Stimulated activated effector memory CD8-positive, alpha-beta T cell treated with anti-CD3 and anti-CD28 coated beads, Interleukin-12 subunit alpha, Interleukin-12 subunit beta, amount 100 ng/mL, for 72 hours (primary cell): Measurements from ENCODE around the gene PUDP.
A peak's percentile ranks its signal among the peaks of the same experiment; 100 is the strongest.

Experiments used
- ATAC-seq: fragments of 150-1000 bp; cut with Tn5 transposase; 2 replicates; pipeline ENCODE4 v1.10.0; 2021
- DNase-seq, 2 donors: peaks; one replicate each; pipeline ENCODE4 v3.0.0; 2021 to 2022; ENCODE audit warnings: low spot score in 2 of 2
- H3K27ac Mint-ChIP-seq: one replicate; pipeline ENCODE4 v1.8.0; 2022; ENCODE audit warnings: mild to moderate bottlenecking, mixed read lengths
- H3K36me3 Mint-ChIP-seq: one replicate; pipeline ENCODE4 v1.8.0; 2022; ENCODE audit warnings: mild to moderate bottlenecking, mixed read lengths
- H3K4me1 Mint-ChIP-seq: one replicate; pipeline ENCODE4 v1.8.0; 2022; ENCODE audit warnings: mixed read lengths
- H3K4me3 Mint-ChIP-seq: one replicate; pipeline ENCODE4 v1.8.0; 2022; ENCODE audit warnings: mild to moderate bottlenecking, mixed read lengths
- H3K9me3 Mint-ChIP-seq: one replicate; pipeline ENCODE4 v1.8.0; 2022; ENCODE audit warnings: mixed read lengths

The PUDP gene

GRCh38 chrX:7133050-7133440 is 14.9 kb downstream of the PUDP start:
- H3K27ac Mint-ChIP-seq: peak overlapping the region; percentile 20
- peaks cover 18% of the 10 kb centered on the region for H3K4me1 Mint-ChIP-seq
- H3K4me3 Mint-ChIP-seq: no peak overlapping the region
- no peak for DNase-seq
- H3K9me3 Mint-ChIP-seq: no peaks in the 10 kb centered on the region
- ATAC-seq: no peak
- no peaks in the 10 kb centered on the region for H3K36me3 Mint-ChIP-seq

DNA sequence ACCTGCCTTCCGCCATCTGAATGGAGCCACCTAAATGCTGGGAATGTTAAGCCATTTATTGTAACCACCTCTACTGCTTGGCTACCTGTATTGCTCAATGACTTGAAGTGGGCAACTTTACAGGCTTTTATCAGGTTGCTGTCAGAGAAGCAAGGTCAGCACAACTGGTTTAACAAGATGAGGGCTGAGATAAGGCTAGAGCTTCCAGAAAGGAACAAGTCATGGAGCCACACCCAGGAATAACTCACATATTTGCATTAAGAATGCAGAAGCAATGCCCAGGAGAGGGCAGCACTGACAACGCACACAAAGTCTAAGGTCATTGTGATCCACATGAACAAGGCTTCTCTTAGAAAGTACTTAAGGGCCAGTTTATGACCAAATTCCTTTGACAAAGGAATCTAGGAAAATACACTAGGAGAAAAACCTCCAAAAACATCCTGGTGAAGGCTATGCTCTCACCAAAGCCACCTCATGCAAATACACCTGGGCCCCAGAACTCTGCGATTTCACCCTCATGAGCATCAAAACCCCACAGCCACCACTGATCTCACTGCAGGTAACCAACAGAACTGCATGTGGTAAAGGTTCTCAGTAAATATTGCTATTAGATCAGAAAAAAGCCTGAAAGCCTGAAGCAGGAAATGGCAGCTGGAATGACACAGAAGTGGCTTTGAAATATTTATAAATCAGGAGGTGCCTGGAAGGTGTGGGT is 15.5 kb downstream of the PUDP start:
- Mint-ChIP-seq H3K9me3 (no peaks in the 10 kb centered on the region), H3K27ac (peak overlapping the region; percentile 20), H3K4me1 (peaks cover 18% of the 10 kb centered on the region), H3K36me3 (no peaks in the 10 kb centered on the region), H3K4me3 (no peak overlapping the region)
- no peak for DNase-seq
- no peak for ATAC-seq

DNA sequence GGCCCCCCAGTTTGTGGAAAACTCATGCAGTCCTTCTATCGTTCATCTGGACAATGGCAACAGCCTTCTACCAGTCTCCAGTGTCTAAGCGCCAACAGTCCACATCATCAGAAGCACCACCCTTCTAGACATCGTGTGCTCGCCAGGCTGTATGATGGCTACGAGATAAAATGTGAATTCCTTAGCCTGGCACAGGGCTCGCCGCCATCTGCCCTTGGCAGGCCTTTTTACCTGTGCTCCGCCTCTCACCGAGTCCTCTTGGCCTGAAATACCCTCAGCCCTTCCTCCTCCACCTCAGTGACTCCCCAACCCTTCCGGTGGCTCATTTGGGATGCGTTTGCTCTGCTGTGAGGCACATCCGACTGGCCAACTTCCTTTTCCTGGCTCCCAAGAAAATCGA is 16.3 kb downstream of the PUDP start:
- Mint-ChIP-seq H3K9me3 (no peaks in the 10 kb centered on the region), H3K4me1 (peaks cover 18% of the 10 kb centered on the region), H3K4me3 (no peak overlapping the region), H3K36me3 (no peaks in the 10 kb centered on the region), H3K27ac (peak overlapping the region; percentile 20)
- ATAC-seq (no peak), DNase-seq (no peak)

GRCh38 chrX:7127056-7127455 is 20.9 kb downstream of the PUDP start:
- no peak for DNase-seq
- Mint-ChIP-seq H3K27ac (no peak overlapping the region), H3K4me3 (no peak overlapping the region), H3K36me3 (peaks cover 9% of the 10 kb centered on the region), H3K4me1 (no peaks in the 10 kb centered on the region), H3K9me3 (no peaks in the 10 kb centered on the region)
- ATAC-seq: no peak

DNA sequence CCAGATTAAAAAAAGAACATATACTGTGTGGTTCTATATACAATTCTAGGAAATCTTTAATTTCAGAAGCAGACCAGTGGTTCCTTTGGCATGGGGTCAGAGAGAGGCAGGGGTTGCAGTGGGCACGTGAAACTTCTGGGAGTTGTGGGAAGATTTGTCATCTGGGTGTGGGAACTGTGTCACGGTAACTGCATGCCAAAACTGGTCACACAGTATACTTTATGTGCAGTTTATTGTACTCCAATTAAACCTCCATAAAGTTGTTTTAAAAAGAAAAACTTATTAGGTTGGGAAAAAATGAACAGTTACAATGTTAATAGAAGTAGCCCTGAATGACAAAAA is 27.1 kb downstream of the PUDP start:
- Mint-ChIP-seq H3K27ac (no peak overlapping the region), H3K4me1 (peaks cover 26% of the 10 kb centered on the region), H3K36me3 (peaks cover 9% of the 10 kb centered on the region), H3K4me3 (no peak overlapping the region), H3K9me3 (no peaks in the 10 kb centered on the region)
- DNase-seq (no peak), ATAC-seq (no peak)

DNA sequence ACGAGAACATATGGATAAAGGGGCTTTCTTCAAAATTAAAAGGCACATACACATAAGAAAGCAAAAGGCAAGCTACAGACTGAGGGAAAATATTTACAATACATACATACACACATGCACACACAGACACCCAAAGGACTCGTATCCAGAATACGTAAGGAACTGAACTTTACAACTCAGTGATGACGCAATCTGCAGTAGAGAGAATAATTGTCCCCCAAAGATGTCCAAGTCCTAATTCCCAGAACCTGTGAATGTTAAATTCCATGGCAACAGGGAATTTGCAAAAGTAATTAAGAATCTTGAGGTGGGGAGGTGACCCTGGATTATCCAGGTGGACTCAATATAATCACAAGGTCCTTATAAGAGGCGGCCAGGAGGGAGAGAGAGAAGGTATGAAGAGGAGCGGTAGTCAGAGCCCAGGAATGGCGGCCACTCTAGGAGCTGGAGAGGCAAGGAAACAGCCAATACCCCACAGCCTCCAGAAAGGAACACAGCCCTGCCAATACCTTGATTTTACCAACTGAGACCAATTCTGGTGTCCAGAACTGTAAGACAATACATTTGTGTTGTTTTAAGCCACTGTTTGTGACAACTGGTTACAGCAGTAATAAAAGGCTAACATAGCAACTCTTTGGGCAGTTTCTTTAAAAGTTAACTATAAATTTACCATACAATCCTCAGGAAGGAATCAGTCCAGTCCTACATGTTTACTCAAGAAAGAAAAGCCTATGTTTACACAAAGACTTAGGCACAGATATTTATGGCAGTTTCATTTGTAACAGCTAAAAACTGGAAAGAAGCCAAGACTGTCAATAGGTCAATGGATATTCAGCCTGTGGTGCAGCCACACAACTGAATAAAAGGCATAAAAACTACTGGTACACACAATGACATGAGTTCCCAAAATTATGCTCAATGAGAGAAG is 27.7 kb downstream of the PUDP start:
- H3K36me3 Mint-ChIP-seq: peaks cover 9% of the 10 kb centered on the region
- H3K4me3 Mint-ChIP-seq: no peak overlapping the region
- H3K4me1 Mint-ChIP-seq: peaks cover 30% of the 10 kb centered on the region
- no peaks in the 10 kb centered on the region for H3K9me3 Mint-ChIP-seq
- ATAC-seq: no peak
- no peak for DNase-seq
- H3K27ac Mint-ChIP-seq: no peak overlapping the region

DNA sequence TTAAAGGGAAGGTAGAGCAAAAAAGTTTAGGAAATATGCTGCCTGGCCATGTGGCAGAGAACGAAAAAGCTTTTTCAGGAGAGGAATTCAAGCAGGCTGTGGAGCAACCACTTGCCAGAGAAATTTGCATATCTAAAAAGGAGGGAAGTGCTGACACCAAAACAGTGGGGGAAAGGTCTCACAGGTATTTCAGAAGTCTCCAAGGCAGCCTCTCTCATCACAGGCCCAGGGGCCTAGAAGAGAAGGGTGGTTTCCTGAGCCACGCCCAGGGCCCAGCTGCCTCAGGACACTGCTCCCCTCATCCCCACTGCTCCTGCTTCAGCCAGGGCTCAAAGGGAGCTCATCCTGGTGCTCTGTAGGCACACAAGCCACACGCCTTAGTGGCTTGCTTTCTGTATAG is 30.4 kb downstream of the PUDP start:
- no peak for DNase-seq
- Mint-ChIP-seq H3K4me1 (peaks cover 30% of the 10 kb centered on the region), H3K9me3 (no peaks in the 10 kb centered on the region), H3K27ac (peak overlapping the region; percentile 81), H3K4me3 (no peak overlapping the region), H3K36me3 (no peaks in the 10 kb centered on the region)
- no peak for ATAC-seq

DNA sequence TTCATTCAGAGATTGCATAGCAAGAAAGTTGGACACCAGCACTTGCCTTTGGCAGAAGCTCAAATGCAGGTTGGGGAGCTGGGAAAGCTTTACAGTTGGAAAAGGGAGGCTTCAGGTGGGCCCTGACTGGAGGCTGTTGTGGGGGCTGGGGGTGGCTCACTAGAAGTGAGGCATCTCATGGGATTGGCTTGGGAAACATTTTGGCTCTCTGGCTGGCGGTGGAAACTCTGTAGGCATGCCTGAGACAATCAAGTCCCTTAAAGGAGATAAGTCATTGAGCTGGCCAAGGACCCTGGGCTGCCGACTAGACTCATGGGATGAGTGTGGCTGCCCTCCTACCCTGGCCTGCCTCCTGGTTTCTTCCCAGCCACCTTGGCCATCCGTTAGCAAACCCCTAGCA is 31.9 kb downstream of the PUDP start:
- H3K9me3 Mint-ChIP-seq: no peaks in the 10 kb centered on the region
- no peak overlapping the region for H3K27ac Mint-ChIP-seq
- no peak for ATAC-seq
- DNase-seq: no peak
- peaks cover 26% of the 10 kb centered on the region for H3K4me1 Mint-ChIP-seq
- no peaks in the 10 kb centered on the region for H3K36me3 Mint-ChIP-seq
- H3K4me3 Mint-ChIP-seq: no peak overlapping the region

DNA sequence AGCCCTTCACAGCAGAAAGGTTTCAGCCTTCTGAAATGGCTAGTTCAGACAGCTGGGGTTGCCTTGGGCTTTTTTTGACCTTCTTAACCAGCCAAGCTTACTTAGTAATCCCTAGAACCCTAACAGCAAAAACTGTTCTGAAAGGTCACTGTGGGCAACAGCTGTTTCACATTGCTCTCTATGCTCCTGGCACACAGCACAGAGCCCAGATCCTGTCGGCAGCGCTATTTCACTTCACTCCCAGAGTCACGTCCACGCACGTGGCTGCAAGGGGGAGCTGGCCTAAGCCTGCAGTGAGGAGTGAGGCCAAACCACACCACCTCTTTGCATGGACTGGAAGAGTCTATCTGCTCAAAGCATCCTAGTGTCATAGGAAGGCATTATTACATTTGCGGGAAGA is 32.4 kb downstream of the PUDP start:
- H3K4me3 Mint-ChIP-seq: no peak overlapping the region
- H3K9me3 Mint-ChIP-seq: no peaks in the 10 kb centered on the region
- ATAC-seq (no peak), DNase-seq (no peak)
- no peaks in the 10 kb centered on the region for H3K36me3 Mint-ChIP-seq
- H3K27ac Mint-ChIP-seq: no peak overlapping the region
- peaks cover 26% of the 10 kb centered on the region for H3K4me1 Mint-ChIP-seq

DNA sequence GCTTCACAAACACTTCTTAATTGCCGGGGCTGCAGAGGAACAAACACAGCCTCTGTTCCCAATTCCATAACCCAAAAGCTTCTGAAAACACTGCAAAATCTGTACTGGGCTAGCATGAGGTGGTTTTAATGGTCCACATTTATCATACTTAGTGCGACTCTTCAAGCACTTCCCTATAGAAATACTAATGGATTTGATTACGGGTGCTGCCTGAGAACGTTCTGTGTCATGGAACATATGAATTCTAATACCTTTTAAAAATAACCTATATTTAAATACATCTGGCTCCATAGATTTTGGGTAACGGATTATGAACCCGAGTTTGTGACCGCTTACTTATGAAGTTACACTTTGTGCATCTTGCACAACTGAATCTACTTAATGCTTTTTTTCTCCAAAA is 35.9 kb downstream of the PUDP start:
- DNase-seq: no peak
- Mint-ChIP-seq H3K9me3 (no peaks in the 10 kb centered on the region), H3K4me3 (no peak overlapping the region), H3K4me1 (peaks cover 26% of the 10 kb centered on the region), H3K36me3 (no peaks in the 10 kb centered on the region), H3K27ac (no peak overlapping the region)
- no peak for ATAC-seq

GRCh38 chrX:7111518-7111917 is 36.4 kb downstream of the PUDP start:
- H3K4me1 Mint-ChIP-seq: peaks cover 21% of the 10 kb centered on the region
- H3K4me3 Mint-ChIP-seq: no peak overlapping the region

GRCh38 chrX:7110821-7111276 is 37.1 kb downstream of the PUDP start:
- H3K36me3 Mint-ChIP-seq: no peaks in the 10 kb centered on the region
- H3K4me1 Mint-ChIP-seq: peaks cover 21% of the 10 kb centered on the region
- H3K9me3 Mint-ChIP-seq: no peaks in the 10 kb centered on the region
- no peak overlapping the region for H3K4me3 Mint-ChIP-seq
- peak overlapping the region; percentile 56 for H3K27ac Mint-ChIP-seq
- DNase-seq (no peak), ATAC-seq (no peak)

More at GRCh38 chrX:7111518-7111917, 36.4 kb downstream of the PUDP start:
- H3K27ac Mint-ChIP-seq: no peak overlapping the region
- ATAC-seq (no peak), DNase-seq (no peak)
- H3K9me3 Mint-ChIP-seq: no peaks in the 10 kb centered on the region
- no peaks in the 10 kb centered on the region for H3K36me3 Mint-ChIP-seq

GRCh38 chrX:7109838-7110793 is 37.8 kb downstream of the PUDP start:
- Mint-ChIP-seq H3K4me1 (peaks cover 16% of the 10 kb centered on the region), H3K9me3 (no peaks in the 10 kb centered on the region), H3K36me3 (peaks cover 4% of the 10 kb centered on the region), H3K4me3 (no peak overlapping the region), H3K27ac (peak overlapping the region; percentile 56)
- DNase-seq (no peak), ATAC-seq (no peak)

DNA sequence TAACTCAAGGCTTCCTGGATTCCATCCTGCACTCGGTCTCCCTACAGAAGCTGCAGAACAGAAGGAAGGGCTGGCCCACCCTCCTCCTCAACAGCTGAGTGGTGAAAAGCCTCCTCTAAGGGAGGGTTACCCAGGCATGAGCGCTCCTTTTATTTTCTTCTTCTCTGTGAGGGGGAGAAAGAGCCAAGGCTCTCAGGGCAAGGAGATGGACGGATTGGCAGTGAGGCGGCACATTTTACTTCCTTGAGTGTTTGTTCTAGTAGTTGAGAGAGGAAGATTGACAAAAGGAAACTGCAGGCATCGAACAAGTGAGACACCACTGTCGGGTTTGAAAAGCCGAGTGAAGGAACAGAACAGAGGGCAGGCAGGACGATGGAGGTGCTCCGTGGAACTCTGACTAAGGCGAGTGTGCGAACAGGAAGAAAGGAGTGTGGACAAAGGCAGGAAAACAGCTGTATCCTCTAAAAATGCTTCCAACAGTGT is 38.9 kb downstream of the PUDP start:
- Mint-ChIP-seq H3K36me3 (peaks cover 15% of the 10 kb centered on the region), H3K9me3 (no peaks in the 10 kb centered on the region), H3K4me1 (peaks cover 16% of the 10 kb centered on the region), H3K4me3 (peak overlapping the region; percentile 27), H3K27ac (peak overlapping the region; percentile 54)
- ATAC-seq (no peak), DNase-seq (no peak)

DNA sequence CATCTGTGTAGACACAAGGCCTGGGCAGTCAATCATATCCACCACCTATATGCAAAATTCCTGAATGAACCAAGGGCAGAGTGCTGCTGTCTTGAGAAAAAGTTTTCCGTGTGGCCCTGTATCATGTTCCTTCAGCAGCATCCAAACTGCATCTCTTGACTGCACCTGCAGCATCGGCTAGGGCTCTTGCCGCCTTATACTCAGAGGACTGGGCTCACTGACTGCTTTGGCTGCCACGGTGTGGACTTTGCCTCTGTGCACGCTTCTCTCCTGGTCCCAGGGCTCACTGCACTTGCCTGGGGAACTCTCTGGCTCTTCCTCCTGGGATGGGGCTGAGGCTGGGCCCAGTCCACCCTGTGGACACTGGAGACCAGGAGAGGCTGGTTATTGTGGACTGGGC is 39.9 kb downstream of the PUDP start:
- no peaks in the 10 kb centered on the region for H3K9me3 Mint-ChIP-seq
- peaks cover 21% of the 10 kb centered on the region for H3K36me3 Mint-ChIP-seq
- ATAC-seq: no peak
- peak overlapping the region; percentile 54 for H3K27ac Mint-ChIP-seq
- no peak overlapping the region for H3K4me3 Mint-ChIP-seq
- peaks cover 16% of the 10 kb centered on the region for H3K4me1 Mint-ChIP-seq
- DNase-seq: no peak
